Body of pancreas (tissue), 4 donors: Measurements from ENCODE around the gene EPHA4.

Experiments used
- POLR2A ChIP-seq, 3 donors: fragments of 450-650 bp; IDR thresholded peaks; one replicate each; pipeline ENCODE4 v1.6.1; 2016; ENCODE audit warnings: antibody characterized with exemption in 3 of 3, mild to moderate bottlenecking in 2 of 3
- TF ChIP-seq, protein P1 (sequence below), 7 experiments: fragments of 450-650 bp in 4 of 7; fragments of 200-600 bp in 3 of 7; sonication (generic) in 3 of 7; IDR thresholded peaks; one replicate each; pipeline ENCODE4 v1.5.1; 2016 to 2019; ENCODE audit warnings: antibody characterized with exemption in 7 of 7

GRCh38 chr2:221601376-221601775, 29.3 kb upstream of the EPHA4 start:
- TF ChIP-seq, protein P1, sequence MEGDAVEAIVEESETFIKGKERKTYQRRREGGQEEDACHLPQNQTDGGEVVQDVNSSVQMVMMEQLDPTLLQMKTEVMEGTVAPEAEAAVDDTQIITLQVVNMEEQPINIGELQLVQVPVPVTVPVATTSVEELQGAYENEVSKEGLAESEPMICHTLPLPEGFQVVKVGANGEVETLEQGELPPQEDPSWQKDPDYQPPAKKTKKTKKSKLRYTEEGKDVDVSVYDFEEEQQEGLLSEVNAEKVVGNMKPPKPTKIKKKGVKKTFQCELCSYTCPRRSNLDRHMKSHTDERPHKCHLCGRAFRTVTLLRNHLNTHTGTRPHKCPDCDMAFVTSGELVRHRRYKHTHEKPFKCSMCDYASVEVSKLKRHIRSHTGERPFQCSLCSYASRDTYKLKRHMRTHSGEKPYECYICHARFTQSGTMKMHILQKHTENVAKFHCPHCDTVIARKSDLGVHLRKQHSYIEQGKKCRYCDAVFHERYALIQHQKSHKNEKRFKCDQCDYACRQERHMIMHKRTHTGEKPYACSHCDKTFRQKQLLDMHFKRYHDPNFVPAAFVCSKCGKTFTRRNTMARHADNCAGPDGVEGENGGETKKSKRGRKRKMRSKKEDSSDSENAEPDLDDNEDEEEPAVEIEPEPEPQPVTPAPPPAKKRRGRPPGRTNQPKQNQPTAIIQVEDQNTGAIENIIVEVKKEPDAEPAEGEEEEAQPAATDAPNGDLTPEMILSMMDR (IDR thresholded peaks at IDR 0.05): no peak
- no peak for TF ChIP-seq POLR2A (IDR thresholded peaks at IDR 0.05)
